HG03103 (cell line): ENCODE data around the gene EXOSC7.

ENCODE experiments used
- ATAC-seq: cut with Tn5 transposase; IDR thresholded peaks from one replicate; pipeline ENCODE4 v1.9.1; 2021; ENCODE audit warnings: low read depth; ENCODE audit not compliant: unreplicated experiment

Gene EXOSC7

DNA sequence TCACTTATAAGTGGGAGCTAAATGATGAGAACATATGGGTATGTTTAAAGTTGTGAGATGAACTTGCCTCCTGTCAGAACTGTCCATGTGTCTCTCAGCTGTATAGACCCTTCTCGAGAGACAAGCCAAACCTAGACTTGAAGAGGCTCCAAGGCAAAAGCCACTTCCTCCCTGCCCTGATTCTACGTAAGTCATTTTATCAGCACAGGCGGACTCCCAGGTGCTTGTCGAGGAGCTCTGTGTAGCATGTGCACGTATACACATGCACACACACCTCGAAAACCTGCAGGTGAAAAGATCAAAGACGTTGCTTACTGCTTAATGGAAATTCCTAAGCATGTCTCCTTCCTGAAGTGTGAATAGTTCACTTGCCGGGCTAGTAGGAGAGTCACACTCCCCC lies 44.5 kb downstream of the EXOSC7 start:
- no peak for ATAC-seq

DNA sequence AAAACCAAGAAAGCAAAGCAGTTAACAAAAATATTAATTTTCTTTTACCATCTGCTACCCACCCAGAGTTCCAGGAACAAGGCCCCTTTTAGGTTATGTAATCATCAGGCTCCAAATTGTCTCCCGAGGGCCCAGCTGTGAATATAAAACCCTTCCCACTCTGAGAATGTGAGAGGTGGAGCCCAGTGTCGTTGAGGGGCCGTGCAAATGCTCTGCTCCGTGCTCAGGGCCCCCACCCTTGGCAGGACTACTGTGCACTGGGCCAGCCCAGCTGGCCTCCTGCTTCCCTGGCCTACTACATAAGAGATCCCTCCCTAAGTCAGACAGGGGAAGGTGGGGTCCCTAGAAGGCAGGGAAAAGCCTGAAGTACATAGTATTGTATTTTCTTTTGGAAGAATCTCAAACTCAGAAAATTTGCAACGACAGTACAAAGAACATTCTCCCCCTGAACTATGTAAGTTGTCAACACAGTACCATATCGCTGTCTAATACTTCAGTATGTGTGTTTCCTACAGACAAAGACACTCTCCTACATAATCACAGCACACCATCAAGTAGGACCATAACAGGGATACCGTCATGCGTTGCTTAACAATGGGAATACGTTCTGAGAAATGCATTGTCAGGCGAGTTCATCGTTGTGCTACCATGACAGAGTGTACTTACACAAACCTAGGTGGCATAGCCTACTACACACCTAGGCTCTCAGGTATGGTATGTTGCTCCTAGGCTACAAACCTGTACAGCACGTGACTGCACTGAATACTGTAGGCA lies 45.7 kb downstream of the EXOSC7 start:
- no peak for ATAC-seq

DNA sequence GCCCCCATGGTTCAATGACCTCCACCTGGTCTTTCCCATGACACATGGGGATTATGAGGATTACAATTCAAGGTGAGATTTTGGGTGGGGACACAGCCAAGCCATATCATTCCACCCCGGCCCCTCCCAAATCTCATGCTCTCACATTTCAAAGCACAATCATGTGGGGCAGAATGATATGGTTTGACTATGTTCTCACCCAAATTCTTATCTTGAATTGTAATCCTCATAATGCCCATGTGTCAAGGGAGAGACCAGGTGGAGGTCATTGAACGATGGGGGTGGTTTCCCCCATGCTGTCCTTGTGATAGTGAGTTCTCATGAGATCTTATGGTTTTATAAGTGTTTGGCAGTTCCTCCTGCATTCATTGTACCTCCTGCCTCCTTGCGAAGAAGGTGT lies 47.6 kb downstream of the EXOSC7 start:
- ATAC-seq, result no peak

DNA sequence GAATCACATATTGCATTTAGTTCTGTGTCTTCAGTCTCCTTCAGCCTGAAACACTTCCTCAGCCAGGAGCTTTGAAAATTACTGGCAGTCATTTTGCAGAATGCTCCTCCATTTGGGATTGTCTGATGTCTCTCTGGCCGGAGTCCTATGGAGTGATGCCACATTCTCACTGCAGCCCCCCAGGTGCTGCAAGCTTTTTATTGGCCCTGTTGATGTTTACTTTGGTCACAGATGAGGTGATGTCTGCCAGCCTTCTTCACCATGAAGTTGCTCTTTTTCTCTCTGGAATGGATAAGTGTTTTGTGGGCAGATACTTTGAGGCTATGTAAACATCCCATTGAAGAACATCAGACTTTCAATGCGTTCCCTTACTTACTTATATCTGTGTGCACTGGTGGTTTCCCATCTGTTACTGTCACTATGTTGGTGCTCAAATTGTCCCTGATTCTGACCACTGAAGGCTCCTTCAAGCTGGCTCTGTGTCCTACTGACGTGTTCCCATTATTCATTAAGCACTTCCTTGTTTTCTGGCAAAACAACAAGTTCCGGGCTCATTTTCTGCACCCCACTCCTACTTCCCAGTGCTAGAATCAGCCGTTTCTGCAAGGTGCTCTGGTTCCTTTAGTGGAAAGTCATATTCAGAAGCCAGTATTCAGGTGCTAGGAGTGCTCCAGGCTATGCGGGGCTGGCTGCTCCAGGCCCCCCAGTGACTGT lies 48.7 kb downstream of the EXOSC7 start:
- no peak for ATAC-seq

DNA sequence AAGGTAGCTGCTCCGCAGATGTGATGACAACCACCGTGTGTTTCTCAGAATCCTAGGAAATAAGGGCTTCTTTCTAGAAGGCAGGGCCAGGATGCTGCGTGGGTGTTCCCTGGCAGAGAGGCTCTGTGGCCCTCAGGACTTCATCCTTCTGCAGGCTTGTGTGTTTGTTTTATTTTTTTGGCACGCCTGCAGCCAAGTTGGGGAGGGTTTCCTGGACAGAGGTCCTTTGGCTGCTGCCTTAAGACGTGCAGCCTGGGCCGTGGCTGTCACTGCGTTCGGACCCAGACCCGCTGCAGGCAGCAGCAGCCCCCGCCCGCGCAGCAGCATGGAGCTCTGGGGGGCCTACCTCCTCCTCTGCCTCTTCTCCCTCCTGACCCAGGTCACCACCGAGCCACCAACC lies 50.0 kb downstream of the EXOSC7 start, which contains the start of gene CLEC3B:
CLEC3B (plus strand) TSS at position 266 of the 400 bp plus-strand sequence; CDS start at position 326, 60 bp downstream.
- ATAC-seq, result no peak

DNA sequence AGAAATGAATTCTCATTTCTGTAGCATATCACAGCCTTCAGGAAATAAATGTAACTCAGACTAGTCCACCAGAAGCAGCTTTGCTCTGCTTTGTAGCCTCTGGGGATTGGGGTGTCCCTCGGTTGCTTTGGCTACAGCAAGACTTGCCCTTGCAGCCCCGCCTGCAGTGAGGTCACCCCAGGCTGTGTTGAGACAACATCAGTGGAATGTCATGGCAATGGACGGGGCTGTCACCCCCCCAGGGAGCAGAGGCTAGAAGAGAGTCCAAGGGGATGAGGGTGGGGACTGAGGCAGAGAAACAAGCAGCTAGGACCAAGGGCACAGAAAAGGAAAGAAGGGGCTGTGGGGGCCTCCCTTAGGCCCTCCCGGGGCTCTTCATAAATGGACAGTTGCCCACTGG lies 50.9 kb downstream of the EXOSC7 start:
- ATAC-seq, result no peak

DNA sequence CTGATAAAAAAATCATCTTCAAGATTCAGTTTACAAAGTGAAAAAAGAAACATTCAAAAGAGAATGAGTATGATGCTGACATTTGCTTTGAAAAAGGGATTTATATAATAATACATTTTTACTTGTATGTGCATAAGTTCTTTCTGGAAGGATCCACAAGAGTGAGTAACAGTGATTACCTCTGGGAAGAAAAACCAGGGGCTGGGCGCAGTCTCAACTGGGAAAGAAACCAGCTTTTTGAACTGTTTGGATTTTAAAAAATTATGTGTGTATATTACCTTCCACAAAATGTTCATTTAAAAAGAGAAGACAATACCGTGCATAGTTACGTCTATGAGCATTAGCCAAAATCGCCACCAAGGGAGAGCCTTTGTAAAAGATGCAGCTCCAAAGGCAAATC lies 51.4 kb downstream of the EXOSC7 start:
- ATAC-seq, result no peak

DNA sequence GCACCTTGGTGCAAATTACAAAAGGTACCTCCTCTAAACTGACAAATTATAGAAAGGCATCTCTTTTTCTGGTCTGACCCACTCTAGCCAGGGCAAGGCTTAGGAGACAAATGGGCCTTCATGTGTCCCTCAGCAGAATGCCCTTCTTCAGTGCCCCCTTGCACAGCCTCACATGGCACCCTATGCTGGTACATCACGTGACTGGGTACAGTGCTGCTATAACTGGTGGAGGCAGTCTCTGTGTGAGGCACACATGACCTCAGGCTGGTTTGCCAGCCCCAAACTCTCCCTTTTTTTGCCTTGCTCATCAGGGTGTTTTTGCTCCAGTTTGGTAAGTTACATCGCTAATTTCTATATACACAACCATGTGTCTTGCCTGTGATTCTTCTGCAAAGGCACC lies 53.2 kb downstream of the EXOSC7 start:
- ATAC-seq, result no peak

DNA sequence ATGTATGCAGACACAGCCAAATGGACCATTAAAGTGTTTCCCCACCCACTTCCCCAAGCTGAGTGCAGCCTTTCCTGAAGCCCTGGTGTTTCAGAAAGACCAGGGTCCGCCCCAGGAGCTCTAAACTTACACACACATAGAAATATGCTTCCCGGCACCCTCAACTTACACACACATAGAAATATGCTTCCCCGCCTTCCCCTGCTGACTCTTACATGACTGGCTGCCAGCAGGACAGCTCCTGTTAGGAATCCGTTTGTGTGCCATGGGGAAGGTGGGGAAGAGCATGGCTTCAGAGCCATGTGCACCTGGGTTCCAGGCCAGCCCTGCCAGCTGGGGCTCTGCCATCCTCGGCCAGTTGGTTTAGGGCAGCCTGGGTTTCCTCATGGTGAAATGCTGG lies 53.6 kb downstream of the EXOSC7 start:
- no peak for ATAC-seq

DNA sequence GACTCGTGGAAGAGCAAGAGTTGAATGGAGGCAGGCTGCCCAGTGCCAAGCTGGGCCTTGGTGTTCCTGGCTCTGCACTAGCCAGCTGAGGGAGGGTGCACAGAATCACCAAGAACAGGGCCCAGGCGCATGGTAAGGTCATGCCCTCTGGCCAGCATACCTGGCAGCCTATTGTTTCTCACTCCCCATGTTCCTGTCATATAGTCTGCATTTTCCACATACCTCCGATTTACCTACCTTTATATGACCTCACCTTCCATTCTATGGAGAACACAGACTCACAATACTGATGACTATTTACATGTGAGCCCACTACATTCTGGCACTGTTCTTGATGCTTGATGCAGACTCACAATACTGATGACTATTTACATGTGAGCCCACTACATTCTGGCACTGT lies 55.5 kb downstream of the EXOSC7 start:
- ATAC-seq, result no peak

DNA sequence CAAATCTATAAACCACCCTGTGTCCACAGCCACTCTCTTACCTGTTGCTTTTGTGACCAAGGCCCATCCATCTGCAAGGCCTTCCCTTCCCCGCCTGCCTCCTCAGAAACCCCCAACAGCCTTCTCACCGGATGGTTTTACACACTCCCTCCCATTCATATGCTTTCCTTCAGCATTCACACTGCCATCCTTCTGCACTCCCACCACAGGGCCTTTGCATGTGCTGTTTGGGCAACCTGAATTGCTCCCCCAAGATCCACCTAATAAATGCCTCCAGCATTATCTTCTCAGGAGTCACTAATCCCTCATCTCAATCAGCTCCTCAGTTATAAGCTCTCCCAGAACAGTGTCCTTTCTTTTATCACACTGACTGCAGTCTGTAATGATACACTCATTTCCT lies 56.1 kb downstream of the EXOSC7 start:
- ATAC-seq, result no peak

DNA sequence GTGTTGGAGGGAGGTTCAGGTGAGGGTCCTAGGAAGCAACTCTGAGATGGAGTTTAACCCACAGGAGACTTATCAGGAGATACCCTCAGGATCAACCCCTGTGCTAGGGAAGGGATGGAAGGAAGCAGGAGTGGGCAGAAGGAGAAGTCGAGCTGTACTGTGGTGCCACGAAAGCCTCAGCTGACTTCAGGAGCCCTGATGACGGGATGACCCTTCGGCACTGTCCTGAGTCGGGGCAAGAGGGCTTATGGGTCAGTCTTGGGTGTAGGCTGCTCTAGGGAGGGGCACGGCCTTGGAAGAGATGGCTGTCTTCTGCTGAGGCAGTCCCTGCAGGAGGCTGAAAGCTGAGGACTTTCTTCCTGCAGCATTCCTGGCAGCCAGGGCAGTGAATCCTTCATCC lies 57.7 kb downstream of the EXOSC7 start:
- ATAC-seq, result no peak

DNA sequence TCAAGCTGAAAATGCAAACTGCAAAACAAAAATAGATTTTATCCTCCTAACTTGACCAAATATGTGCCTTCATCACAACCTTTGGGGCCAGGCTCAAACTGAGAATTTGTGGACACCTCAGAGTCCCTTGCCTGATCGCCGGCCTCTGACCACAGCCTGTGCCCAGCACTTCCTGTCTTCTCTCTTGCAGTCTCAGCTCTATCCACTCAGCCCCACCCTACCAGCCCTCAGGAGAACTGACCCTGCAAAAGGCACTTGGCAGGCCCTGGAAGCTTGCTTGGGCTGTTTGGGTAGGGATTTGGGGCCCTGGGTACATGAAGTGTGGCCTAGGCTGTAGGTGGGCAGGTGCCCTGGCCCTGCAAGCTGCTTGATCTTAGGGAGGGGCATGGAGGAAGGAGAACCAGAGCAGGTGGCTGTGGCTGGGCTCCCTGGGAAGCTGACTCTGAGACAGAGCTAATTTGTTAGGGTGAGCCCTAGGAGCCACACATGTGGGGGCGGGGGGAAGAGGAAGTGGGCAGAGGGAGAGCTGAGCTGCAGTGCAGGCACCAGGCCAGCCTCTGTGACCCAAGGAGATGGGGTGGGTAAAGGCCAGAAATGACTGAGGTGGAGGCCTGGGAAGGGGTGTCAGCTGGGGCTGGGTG lies 58.7 kb downstream of the EXOSC7 start:
- no peak for ATAC-seq

DNA sequence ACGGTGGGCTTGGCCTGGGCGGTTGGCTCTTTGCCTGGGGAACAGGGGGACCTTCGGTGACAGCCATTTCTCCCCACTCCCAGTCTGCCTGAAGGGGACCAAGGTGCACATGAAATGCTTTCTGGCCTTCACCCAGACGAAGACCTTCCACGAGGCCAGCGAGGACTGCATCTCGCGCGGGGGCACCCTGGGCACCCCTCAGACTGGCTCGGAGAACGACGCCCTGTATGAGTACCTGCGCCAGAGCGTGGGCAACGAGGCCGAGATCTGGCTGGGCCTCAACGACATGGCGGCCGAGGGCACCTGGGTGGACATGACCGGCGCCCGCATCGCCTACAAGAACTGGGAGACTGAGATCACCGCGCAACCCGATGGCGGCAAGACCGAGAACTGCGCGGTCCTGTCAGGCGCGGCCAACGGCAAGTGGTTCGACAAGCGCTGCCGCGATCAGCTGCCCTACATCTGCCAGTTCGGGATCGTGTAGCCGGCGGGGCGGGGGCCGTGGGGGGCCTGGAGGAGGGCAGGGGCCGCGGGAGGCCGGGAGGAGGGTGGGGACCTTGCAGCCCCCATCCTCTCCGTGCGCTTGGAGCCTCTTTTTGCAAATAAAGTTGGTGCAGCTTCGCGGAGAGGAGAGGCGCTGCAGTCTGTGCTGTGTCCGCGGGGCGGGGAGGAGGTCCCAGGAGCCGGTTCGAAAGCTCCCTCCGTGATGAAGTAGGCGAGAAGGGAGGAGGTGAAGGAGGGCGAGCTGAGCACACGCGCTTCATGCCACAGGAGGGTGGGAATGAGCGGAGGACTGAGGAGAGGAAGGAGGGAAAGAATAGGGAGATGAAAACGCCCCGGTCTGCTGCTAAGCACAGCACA lies 59.6 kb downstream of the EXOSC7 start:
- ATAC-seq, result no peak

DNA sequence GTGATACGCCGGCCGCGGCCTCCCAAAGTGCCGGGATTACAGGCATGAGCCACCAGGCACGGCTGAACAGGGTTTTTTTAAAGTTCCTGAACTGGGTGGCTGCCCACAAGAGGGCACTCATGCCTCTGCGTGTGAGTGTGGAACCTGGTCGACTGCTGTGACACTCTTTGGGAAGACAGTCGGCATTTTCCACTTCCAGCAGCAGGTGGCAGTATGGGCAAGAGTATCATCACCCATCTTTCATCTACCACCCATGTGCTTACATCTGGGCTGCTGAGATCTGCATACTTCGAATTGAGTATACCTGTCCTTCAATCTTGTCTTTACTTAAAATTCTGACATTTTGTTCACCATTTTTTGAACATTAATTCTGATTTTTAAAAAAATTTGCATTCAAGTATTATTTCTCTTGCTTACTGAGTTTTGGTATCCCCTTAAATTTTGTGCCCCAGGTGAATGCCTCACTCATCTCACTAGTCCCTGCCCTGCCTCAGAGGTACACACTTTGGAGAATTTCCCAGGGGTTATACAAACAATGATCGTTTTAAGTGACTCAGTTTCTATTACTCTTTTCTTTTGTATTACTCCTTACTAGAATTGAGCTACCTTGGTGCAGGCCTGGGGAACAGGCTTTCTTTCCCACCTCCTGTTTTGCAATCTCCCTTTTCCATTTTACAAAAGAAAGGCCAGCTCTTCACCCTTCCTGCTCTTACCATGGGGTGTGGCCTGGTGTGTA lies 61.8 kb downstream of the EXOSC7 start:
- ATAC-seq, result peak; percentile 54

DNA sequence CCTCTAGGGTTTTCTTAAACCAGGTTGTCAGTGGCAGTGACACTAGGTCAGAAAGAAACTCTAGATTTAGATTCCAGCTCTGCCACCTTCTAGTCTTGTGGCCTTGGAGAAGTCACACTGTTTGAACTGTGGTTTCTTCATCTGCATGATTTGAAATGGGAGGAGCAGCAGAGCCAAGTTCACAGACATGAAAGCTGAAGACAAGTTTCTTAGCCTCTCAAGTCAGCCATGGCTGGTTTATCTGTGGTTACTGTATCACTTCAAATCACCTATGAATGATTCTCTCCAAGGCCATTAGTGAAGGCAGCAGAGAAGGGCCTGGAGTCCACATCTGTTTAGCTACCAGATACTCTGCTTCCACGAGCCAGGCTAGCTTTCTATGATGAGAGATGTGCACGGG lies 65.6 kb downstream of the EXOSC7 start:
- no peak for ATAC-seq

DNA sequence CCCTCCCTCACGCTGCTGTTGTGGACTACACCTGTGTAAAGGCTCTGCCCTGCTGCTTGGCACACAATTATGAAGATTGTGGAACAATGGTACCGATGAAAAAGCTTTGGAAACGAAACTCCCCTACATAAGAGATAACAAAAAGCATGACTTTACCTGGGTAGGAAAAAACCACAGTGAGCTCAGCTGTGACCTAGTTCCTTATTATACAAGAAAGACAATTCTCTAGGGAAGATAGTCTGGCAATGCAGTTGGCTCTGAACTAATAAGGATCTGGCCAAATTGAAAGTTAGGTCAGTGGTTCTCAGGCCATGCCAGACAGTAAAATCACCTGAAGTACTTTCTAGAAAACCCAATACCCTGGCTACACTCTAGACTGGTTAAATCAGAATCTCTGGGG lies 66.1 kb downstream of the EXOSC7 start:
- ATAC-seq, result no peak

DNA sequence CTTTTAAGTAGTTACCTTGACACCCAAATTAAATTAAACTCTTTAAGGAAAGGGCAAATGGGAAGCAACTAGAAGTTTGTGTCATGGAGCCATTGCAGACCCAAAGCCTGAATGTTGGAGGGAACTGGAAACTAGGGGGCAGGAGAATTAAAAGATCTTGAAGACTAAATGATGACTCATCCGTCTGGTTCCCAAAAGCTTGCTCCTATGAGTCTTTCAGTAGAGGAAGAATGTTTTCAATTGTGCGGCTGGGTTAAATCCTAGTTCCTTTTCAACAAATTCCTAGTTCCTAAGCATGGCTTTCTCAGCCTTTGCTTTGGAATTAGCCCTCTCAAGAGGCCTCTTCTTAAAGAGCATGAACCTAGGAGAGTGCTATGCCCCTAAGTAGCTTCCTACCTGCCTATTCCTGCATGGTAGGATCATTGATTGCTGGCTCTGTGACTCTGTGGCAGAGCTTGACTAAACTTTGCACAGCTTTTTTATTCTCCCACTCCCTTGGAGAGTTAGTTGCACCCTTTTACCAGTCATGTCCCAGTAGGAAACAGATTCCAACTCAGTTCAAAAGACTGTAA lies 67.8 kb downstream of the EXOSC7 start:
- ATAC-seq, result no peak

DNA sequence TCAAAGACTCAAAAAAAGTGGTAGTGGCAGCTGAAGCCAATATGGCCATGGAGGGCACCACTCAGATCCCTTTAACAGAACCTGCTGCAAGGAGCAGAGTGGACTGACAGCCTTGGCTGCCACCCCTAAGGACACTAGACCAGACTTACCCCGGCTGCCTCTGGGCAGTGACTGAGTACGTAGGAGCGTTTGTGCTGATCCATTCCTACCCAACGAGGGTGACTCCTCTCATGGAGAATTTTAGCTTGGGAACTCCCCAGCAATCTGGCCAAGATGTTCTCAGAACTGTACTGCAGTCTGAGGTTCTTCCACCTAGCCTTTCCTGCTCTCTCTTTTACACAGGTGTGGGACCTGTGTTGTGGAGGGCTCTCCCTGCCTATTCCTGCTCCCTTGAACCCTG lies 72.2 kb downstream of the EXOSC7 start:
- ATAC-seq, result no peak

DNA sequence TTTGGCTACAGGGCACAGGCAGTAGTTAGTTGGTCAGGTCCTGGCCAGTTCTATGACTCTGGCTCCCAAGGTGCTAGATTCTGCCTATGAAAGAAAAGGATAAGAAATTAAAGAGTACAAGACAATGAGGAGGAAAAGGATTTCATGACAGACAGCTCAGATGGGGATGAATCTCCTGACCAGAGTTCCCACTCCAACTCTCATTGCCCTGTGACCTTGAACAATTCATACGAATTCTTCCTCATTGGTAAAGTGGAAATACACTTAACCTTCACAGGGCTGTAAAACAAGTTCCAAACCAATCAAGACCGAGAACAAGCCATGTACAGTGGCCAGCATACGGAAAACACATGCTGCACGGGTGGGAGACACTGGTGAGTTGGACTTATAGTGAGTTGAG lies 73.8 kb downstream of the EXOSC7 start:
- ATAC-seq, result no peak
